ENCODE data around the gene LINC01488.

LINC01488 gene

GRCh38 chr11:69530278-69531070 lies 49.0 kb downstream of the LINC01488 start:
- DNase-seq (ENCODE audit: low read depth in 2 of 2): no peak

GRCh38 chr11:69531071-69531716 lies 49.7 kb downstream of the LINC01488 start:
- no peak for DNase-seq (ENCODE audit: low read depth in 2 of 2)

- no peak for DNase-seq (ENCODE audit: low read depth in 2 of 2)
Measured at GRCh38 chr11:69531717-69532088, 50.2 kb downstream of the LINC01488 start.

GRCh38 chr11:69533296-69534165 lies 52.1 kb downstream of the LINC01488 start:
- no peak for DNase-seq (ENCODE audit: low read depth in 2 of 2)

GRCh38 chr11:69534166-69534530 lies 52.7 kb downstream of the LINC01488 start:
- no peak for DNase-seq (ENCODE audit: low read depth in 2 of 2)

- DNase-seq (ENCODE audit: low read depth in 2 of 2): no peak
Measured at GRCh38 chr11:69535908-69536307, 54.4 kb downstream of the LINC01488 start.

- DNase-seq (ENCODE audit: low read depth in 2 of 2): no peak
Measured at GRCh38 chr11:69536406-69536805, 54.9 kb downstream of the LINC01488 start.

- DNase-seq (ENCODE audit: low read depth in 2 of 2): no peak
Measured at GRCh38 chr11:69537126-69537525, 55.7 kb downstream of the LINC01488 start.

GRCh38 chr11:69537855-69538640 lies 56.6 kb downstream of the LINC01488 start:
- DNase-seq (ENCODE audit: low read depth in 2 of 2): no peak

- DNase-seq (ENCODE audit: low read depth in 2 of 2): no peak
Measured at GRCh38 chr11:69538854-69539253, 57.4 kb downstream of the LINC01488 start.

GRCh38 chr11:69539416-69540117 lies 58.1 kb downstream of the LINC01488 start:
- DNase-seq (ENCODE audit: low read depth in 2 of 2): no peak

GRCh38 chr11:69540118-69541000 lies 58.9 kb downstream of the LINC01488 start:
- DNase-seq (ENCODE audit: low read depth in 2 of 2): no peak

GRCh38 chr11:69541001-69541285 lies 59.5 kb downstream of the LINC01488 start:
- DNase-seq (ENCODE audit: low read depth in 2 of 2): no peak

GRCh38 chr11:69541501-69542313 lies 60.2 kb downstream of the LINC01488 start:
- DNase-seq (ENCODE audit: low read depth in 2 of 2): no peak

GRCh38 chr11:69542314-69543168 lies 61.1 kb downstream of the LINC01488 start:
- DNase-seq (ENCODE audit: low read depth in 2 of 2): no peak
